ENCODE data around the gene GUF1.

DNA sequence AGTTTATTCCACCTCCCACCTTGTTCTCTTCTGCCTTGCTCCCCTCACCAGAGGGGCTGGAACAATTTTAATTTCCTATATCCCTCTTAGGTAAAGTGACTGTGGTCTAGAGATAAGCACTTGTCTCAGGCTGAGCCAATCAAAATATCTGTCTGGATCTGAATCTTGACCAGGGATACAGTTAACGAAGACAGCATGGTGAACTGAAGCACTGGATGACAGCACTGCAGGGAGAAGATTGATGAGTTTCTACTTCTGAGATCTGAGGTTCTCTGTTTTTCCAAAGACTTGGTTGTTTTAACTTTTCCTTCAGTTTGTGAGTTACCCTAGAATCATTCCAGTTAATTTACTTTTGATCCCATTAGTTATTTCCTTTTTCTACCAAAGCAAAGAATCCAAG, 34.9 kb downstream of the GUF1 start:
- TF ChIP-seq, protein P1, sequence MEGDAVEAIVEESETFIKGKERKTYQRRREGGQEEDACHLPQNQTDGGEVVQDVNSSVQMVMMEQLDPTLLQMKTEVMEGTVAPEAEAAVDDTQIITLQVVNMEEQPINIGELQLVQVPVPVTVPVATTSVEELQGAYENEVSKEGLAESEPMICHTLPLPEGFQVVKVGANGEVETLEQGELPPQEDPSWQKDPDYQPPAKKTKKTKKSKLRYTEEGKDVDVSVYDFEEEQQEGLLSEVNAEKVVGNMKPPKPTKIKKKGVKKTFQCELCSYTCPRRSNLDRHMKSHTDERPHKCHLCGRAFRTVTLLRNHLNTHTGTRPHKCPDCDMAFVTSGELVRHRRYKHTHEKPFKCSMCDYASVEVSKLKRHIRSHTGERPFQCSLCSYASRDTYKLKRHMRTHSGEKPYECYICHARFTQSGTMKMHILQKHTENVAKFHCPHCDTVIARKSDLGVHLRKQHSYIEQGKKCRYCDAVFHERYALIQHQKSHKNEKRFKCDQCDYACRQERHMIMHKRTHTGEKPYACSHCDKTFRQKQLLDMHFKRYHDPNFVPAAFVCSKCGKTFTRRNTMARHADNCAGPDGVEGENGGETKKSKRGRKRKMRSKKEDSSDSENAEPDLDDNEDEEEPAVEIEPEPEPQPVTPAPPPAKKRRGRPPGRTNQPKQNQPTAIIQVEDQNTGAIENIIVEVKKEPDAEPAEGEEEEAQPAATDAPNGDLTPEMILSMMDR (conservative IDR thresholded peaks at IDR 0.05; ENCODE audit: low read length): no peak
- TF ChIP-seq EZH2phosphoT487 (IDR thresholded peaks at IDR 0.05; ENCODE audit: borderline replicate concordance, low read depth, low read length): no peak

Measured in OCI-LY7 (cell line).